GM12878 (cell line): ENCODE results near the gene XRRA1.

Experiments
- CHD2 ChIP-seq: IDR thresholded peaks from 2 replicates; pipeline ENCODE4 v1.6.1; 2011; ENCODE audit warnings: low read depth, low read length, improper control_type of control experiment, borderline replicate concordance
- CTCF ChIP-seq, 3 experiments: IDR thresholded peaks in 2 of 3; conservative IDR thresholded peaks in 1 of 3; 2 replicates each; pipeline ENCODE4 v1.5.1; 2011; ENCODE audit warnings: low read depth in 3 of 3, low read length in 3 of 3, mild to moderate bottlenecking in 3 of 3, control low read depth in 2 of 3, moderate library complexity in 2 of 3, inconsistent platforms in 1 of 3, mixed read lengths in 1 of 3; ENCODE audit not compliant: control insufficient read depth in 2 of 3, insufficient read depth in 1 of 3; ENCODE audit errors: extremely low read depth in 1 of 3
- EZH2 ChIP-seq: IDR thresholded peaks from 2 replicates; pipeline ENCODE4 v1.6.1; 2012; ENCODE audit warnings: low read depth, mild to moderate bottlenecking, control low read depth, inconsistent platforms, low read length, borderline replicate concordance; ENCODE audit not compliant: control insufficient read depth
- NFYB ChIP-seq: IDR thresholded peaks from 2 replicates; pipeline ENCODE4 v1.6.1; 2011; ENCODE audit warnings: low read depth, mild to moderate bottlenecking, low read length, improper control_type of control experiment, moderate library complexity; ENCODE audit not compliant: insufficient read depth
- TCF12 ChIP-seq: IDR thresholded peaks from 2 replicates; pipeline ENCODE4 v1.6.1; 2011; ENCODE audit warnings: low read depth, mild to moderate bottlenecking, low read length

DNA sequence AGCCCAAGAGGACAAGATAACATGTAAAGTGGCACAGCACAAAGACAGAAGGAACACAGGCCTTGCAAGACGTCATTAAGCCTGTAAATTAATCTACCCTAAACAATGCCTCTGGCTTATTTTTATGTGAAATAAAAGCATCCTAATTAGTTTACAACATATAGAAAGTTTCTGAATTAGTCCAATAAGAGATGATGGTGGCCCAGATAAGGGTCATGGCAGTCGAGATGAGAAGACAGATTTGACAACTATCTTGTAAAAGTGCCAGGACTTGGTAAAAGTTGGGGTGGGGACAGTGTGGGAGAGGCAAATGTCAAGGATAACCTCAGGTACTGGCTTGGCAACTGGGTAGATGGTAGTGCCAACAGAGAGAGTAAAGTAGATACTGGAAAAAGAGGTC, 13.6 kb downstream of the XRRA1 start:
- TF ChIP-seq EZH2 = no peak
- TF ChIP-seq CTCF (IDR thresholded peaks at IDR 0.05 in 2 of 3, conservative IDR thresholded peaks at IDR 0.05 in 1 of 3; ENCODE audit: control insufficient read depth in 2 of 3, extremely low read depth in 1 of 3, insufficient read depth in 1 of 3, low read depth in 3 of 3, low read length in 3 of 3) = no peak
- no peak for TF ChIP-seq NFYB
- TF ChIP-seq TCF12 = no peak
- TF ChIP-seq CHD2 = no peak
